HG03439 (cell line): Measurements from ENCODE around the gene SCAMP4.

Experiments
- ATAC-seq: cut with Tn5 transposase; IDR thresholded peaks from one replicate; pipeline ENCODE4 v1.9.1; 2021; ENCODE audit warnings: mild to moderate bottlenecking, moderate library complexity; ENCODE audit not compliant: unreplicated experiment

SCAMP4 gene

DNA sequence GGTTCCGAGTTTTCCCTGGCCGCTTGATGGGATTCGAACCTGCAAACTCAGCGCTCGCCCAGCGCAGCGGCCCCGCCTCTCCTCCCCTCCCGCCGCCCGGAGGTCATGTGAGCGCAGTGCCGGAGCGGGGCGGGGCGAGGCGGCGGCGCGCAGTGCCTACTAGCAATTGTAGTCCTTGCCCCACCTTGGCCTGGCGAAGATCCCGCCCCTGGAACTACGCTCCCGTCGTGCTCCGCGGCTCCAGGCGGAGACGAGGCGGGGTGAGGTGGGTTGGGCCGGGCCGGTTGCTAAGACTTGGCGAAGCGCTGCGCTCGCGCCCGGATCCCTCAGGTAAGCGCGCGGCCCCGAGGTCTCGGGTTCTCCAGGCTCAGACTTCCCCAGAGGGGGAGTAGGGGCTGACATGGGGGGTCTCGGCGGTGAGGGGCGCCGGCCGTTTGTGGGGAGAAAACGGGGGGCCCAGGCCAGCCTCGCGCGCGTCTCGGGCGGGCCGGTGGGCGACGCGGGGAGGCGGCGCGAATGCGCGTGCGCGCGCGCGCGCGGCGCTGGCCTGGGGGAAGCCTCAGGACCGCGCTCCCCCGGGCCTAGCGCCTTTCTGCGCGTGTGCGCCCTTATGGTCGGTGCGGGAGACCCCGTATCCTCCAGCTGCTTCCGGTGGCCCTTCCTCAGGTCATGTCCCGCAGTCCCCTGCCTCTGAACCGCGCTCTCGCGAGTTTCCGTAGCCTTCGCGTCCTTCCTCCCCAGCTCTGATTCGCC, at the start of gene SCAMP4, which contains the start of gene ADAT3:
Gene SCAMP4 (plus strand): TSS at position 290 of the 753 bp plus-strand sequence. CDS start 9,621 bp downstream, outside the sequence.
Gene ADAT3 (plus strand): TSS at position 290 of the 753 bp plus-strand sequence. CDS start 6,649 bp downstream, outside the sequence.
- ATAC-seq, result peak; percentile 82

DNA sequence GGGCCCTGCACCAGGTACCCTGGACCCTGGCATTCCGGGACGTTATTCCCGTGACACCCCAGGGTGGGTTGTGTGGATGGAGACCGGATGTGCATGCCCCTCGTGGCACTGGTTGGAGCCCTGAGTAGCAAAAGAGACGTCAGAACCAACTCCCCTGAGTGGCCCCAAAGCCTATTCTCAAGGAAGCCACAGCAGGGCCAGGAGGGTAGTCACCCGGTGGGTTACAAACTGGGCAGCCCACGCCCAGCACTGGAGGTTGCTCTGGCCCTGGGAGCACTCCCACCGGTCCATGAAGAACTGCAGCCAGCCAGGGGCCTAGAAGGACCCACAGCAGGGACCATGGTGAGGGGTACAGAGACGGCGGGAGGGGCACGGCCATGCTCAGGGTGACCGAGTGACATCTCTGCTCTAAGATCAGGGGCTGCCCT, 49.4 kb upstream of the SCAMP4 start:
- ATAC-seq, result no peak

- ATAC-seq, result no peak
These were observed 48.9 kb upstream of the SCAMP4 start for GRCh38 chr19:1856345-1856697.

GRCh38 chr19:1856698-1857603, 48.2 kb upstream of the SCAMP4 start:
- no peak for ATAC-seq

- ATAC-seq, result no peak
These were observed 47.4 kb upstream of the SCAMP4 start for GRCh38 chr19:1857648-1858326.

- ATAC-seq, result no peak
These were observed 46.7 kb upstream of the SCAMP4 start for GRCh38 chr19:1858412-1859081.

DNA sequence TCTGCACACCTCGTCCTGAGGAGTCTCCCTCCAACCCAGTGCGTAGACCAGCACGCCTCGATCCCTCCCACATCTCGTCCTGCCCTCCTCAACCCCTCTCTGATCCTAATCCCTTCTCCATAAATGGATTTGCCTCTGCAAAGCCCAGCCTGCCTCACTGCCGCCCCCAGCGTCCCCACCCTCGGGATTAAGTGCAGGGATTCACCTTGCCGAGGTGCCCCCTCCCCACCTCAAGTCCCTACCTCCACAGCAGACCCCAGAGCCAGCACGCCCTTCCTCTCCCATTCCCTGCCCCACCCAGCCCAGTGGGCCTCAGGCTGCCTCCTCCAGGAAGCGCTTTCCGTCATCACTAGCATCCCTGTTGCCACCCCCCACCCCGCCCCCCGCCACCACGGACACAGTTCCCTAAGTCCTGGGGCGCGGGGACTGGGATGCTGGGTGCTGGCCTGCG, 45.8 kb upstream of the SCAMP4 start:
- ATAC-seq, result no peak

DNA sequence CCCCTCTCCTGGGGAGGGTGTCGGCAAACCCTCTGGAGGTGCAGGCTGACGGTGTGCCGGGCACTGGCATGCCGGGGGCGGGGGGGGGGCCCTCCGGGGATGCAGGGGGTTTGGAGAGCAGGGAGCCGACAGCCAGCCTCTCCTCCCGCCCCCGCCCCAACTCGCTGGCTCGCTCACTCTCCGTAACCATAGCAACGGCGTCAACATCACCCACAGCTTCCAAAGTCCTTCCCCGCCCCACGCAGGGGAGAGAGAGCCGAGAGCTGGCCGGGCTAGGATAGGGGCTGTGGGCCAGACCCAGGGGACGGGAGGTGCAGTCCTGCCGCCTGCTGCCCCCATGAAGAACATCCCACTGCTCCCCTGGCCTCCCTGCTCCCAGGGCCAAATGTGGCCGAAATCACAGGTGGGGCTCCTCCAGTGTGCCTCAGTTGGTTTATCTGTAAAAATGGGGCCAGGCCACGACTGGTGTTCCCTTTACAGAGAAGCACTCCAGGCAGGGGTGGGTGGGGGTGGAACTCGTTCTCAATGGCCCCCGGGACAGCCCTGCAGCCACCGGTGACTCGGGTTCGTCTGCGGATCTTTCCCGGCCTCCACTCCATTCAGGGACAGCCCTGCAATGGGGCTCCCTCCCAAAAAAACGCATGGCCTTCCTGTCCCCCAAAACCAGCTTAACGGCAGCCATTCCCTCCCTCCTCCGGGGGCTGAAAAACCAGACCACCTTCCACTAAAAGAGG, 45.0 kb upstream of the SCAMP4 start:
- ATAC-seq, result no peak

DNA sequence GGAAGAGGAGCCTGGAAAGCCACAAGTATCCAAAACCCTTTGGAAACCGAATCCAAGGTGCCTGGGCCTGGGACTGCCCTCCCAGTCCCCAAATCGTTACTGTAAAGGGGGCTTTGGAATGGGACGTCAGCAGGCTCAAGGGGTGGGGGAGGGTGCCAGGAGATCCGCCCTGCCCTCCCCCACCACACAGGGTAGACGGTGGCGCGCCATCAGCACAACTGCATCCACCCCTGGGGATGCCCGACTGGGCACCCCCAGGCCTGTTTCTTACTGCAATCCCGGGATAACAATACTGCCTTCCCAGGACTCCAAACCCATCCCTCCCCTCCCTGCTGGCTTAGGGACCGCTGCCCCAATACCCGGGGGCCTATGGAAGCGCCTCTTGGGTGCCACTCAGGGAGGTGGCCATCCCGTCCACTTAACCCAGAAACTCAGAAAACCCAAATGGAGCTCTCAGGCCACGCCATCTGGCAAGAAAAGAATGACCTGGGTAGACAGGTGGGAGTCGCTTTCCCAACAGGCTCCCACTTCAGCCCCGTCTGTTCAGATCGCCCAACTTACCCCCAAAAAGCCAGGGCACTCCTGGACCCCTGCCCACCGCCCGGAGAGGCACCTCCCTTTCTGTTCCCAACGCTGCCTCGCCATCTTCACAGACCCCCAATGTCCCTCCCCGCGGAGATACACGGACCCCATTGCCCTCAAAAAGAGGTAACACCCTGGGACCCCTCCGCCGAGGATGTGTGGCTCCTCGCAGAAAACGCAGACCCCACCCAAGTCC, 44.2 kb upstream of the SCAMP4 start:
- ATAC-seq, result no peak

- no peak for ATAC-seq
These were observed 43.6 kb upstream of the SCAMP4 start for GRCh38 chr19:1861599-1862031.

- no peak for ATAC-seq
These were observed 43.2 kb upstream of the SCAMP4 start for GRCh38 chr19:1862068-1862423.

- ATAC-seq, result no peak
These were observed 42.5 kb upstream of the SCAMP4 start for GRCh38 chr19:1862424-1863327.

GRCh38 chr19:1863328-1863637, 41.9 kb upstream of the SCAMP4 start, which contains the start of gene KLF16:
TSS of gene KLF16 (minus strand) at chr19:1863579. CDS start at chr19:1863497, 82 bp downstream.
- no peak for ATAC-seq

GRCh38 chr19:1863638-1864479, 41.3 kb upstream of the SCAMP4 start:
- peak; percentile 51 for ATAC-seq

GRCh38 chr19:1864480-1865171, 40.6 kb upstream of the SCAMP4 start:
- ATAC-seq, result peak; percentile 32

DNA sequence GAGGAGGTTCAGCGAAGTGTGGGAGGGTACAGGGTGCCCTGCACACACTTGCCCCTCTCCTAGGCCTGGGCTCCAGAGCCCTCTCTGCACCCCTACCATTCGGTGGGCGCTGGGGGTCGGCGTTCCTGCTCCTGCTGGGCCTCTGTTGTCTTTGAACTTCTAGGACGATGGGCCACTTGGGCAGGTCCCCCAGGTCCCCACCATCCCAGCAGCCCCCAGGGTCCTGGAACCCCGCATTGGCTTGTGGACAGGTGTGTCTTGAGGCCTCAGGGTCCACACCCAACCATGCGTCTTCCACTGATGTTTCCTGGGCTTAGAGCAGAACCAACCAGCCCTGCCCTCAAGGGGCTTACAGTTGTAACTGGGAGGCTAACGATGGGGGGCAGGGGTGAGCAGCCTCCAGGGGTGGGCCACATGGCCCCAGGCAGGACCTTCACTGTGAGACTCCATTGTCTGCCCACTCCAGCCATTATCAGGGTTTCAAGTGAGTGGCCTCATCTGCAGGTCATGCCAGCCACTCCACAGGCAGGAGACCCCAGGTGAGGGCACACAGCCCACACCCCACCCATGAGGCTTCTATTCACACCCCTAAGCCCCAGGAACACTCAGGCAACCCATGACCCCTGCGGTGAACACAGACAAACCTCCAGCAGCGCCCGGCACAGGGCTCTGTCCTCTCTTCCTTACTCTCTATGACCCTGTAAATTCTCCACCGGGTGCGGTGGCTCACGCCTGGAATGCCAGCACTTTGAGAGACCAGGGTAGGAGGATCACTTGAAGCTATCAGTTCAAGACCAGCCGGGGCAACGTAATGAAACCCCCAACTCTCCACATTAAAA, 39.8 kb upstream of the SCAMP4 start:
- ATAC-seq, result no peak
